Neural crest cell (in vitro differentiated cells): ENCODE data around the gene PSMG4. TPM values are rescaled to one million over a fixed set of nuclear protein-coding genes. Genes with fewer than 3 reads are reported as not detected.

Experiments used
- DNase-seq: peaks from one replicate; pipeline ENCODE4 v3.0.0; 2021; ENCODE audit warnings: low read depth, mixed read lengths, low spot score
- H3K27ac Mint-ChIP-seq: one replicate; pipeline ENCODE4 v1.8.0; 2021; ENCODE audit warnings: mild to moderate bottlenecking, mixed read lengths; ENCODE audit not compliant: unreplicated experiment
- H3K27me3 Mint-ChIP-seq: 2 replicates; pipeline ENCODE4 v1.8.0; 2021; ENCODE audit warnings: low read depth, mild to moderate bottlenecking, mixed read lengths
- H3K36me3 Mint-ChIP-seq: 2 replicates; pipeline ENCODE4 v1.8.0; 2021; ENCODE audit warnings: low read depth, mild to moderate bottlenecking, mixed read lengths
- H3K4me1 Mint-ChIP-seq: 2 replicates; pipeline ENCODE4 v1.8.0; 2021; ENCODE audit warnings: mixed read lengths
- H3K4me3 Mint-ChIP-seq: one replicate; pipeline ENCODE4 v1.8.0; 2021; ENCODE audit warnings: mild to moderate bottlenecking, mixed read lengths
- H3K9me3 Mint-ChIP-seq: 2 replicates; pipeline ENCODE4 v1.8.0; 2021; ENCODE audit warnings: mixed read lengths
- long read RNA-seq: library from polyadenylated mRNA; unstranded; transcript quantifications from one replicate; pipeline ENCODE4 v2.0.0, GENCODE V29; 2020
- total RNA-seq: library from RNA; stranded (reverse); gene quantifications from 2 replicates; pipeline ENCODE4 v1.2.1, GENCODE V29; 2021
- TF ChIP-seq, protein P1 (sequence below): fragments of 200-600 bp; sonication (generic); conservative IDR thresholded peaks from 2 replicates; pipeline ENCODE4 v1.5.0; 2021; ENCODE audit warnings: antibody characterized with exemption, mild to moderate bottlenecking

The PSMG4 gene, protein sequence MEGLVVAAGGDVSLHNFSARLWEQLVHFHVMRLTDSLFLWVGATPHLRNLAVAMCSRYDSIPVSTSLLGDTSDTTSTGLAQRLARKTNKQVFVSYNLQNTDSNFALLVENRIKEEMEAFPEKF
- 26.3 and 27.9 TPM in 2 replicates for total RNA-seq
- long read RNA-seq, partial matches to known transcripts = 0 of 11 reads
- long read RNA-seq, other reads (novel, unspliced or antisense) = 9 of 11 reads

- DNase-seq = peak; percentile 99
- TF ChIP-seq, protein P1, sequence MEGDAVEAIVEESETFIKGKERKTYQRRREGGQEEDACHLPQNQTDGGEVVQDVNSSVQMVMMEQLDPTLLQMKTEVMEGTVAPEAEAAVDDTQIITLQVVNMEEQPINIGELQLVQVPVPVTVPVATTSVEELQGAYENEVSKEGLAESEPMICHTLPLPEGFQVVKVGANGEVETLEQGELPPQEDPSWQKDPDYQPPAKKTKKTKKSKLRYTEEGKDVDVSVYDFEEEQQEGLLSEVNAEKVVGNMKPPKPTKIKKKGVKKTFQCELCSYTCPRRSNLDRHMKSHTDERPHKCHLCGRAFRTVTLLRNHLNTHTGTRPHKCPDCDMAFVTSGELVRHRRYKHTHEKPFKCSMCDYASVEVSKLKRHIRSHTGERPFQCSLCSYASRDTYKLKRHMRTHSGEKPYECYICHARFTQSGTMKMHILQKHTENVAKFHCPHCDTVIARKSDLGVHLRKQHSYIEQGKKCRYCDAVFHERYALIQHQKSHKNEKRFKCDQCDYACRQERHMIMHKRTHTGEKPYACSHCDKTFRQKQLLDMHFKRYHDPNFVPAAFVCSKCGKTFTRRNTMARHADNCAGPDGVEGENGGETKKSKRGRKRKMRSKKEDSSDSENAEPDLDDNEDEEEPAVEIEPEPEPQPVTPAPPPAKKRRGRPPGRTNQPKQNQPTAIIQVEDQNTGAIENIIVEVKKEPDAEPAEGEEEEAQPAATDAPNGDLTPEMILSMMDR = peak; percentile 19
- peak within 1 kb of the TSS; percentile 94 for H3K4me3 Mint-ChIP-seq
- peaks cover 14% of the 10 kb centered on the region for H3K36me3 Mint-ChIP-seq
- H3K27me3 Mint-ChIP-seq = peaks cover 3% of the 10 kb centered on the region
- peak within 1 kb of the TSS; percentile 95 for H3K27ac Mint-ChIP-seq
- H3K9me3 Mint-ChIP-seq = peaks cover 3% of the 10 kb centered on the region
- H3K4me1 Mint-ChIP-seq = peaks cover 35% of the 10 kb centered on the region
Observed at GRCh38 chr6:3258720-3259490, at the start of gene PSMG4. Gene PSMG4, plus strand, starts transcription at chr6:3258947. Its CDS starts 76 bp downstream, at chr6:3259023.

DNA sequence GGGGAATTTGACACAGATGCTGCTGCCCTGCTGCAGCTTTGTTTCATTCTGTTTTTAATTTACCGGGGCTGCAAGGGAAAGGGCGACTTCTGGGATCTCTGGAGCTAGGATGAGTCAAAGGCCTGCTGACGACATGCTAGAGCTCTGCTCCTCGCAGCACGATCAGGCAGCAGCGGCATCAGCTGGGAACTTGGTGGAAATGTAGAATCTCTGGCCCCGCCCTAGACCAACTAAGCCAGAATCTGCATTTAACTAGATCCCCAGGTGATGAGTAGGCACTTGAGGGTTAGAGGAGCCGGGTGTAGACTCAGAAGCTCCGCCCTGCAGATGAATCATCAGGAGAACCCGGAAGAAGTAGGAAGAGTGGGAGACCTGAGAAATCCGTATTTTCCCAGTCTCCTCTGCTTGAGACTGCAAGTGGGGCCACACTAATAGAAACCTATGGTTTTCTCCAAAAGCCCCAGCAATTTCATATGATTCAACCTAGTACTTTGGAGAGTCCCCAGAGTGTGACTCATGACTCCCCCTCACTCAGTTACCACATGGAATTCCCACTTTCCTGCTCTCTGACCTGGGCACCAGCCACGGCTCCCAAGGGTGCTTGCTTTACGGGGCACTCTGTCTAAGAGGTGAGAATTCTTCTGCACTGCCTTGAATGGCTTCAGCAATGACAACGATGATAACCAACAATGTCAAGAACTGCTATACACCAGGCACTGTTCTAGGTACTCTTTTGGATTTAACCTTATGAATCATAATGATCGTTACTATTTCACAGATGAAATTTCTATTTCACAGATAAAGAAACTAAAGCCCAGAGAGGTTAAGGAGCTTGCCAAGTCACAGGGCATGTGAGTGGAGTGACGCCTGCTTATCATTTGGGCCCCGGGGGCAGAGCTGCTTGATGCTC lies 49.4 kb upstream of the PSMG4 start:
- Mint-ChIP-seq H3K9me3 (peaks cover 6% of the 10 kb centered on the region), H3K4me3 (no peak overlapping the region), H3K4me1 (peaks cover 14% of the 10 kb centered on the region), H3K27me3 (no peaks in the 10 kb centered on the region), H3K36me3 (no peaks in the 10 kb centered on the region), H3K27ac (no peak overlapping the region)
- TF ChIP-seq, protein P1 = no peak
- DNase-seq = no peak

DNA sequence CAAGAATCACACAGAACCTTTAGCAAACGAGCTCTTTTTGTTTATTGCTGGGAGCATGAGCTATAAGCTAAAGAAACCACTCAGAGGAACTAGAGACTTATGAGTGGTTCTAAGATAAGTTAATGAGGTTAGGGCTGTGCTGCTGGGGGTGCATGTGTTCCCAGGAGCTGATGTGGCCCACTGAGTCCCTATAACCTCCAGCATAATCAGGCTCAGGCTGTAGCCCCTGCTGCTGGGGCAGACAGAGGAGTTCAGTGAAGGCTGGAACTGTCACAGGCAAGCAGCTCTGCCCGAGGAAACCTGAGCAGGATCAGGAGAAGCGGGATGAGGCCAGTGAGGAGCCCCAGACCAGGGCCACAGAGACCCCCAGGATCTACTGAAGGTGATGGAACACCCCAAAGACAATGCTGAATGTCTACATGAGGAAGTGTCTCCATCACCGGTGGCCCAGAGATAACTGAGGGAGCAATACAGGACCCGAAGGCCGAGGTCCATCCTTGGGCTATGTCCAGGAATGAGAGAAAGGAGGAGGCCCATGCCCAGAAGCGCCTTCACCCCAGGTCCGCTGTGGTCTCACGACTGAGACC lies 48.6 kb upstream of the PSMG4 start:
- DNase-seq = no peak
- TF ChIP-seq, protein P1 = no peak
- Mint-ChIP-seq H3K36me3 (no peaks in the 10 kb centered on the region), H3K4me1 (peaks cover 14% of the 10 kb centered on the region), H3K4me3 (no peak overlapping the region), H3K9me3 (peaks cover 6% of the 10 kb centered on the region), H3K27ac (no peak overlapping the region), H3K27me3 (no peaks in the 10 kb centered on the region)

DNA sequence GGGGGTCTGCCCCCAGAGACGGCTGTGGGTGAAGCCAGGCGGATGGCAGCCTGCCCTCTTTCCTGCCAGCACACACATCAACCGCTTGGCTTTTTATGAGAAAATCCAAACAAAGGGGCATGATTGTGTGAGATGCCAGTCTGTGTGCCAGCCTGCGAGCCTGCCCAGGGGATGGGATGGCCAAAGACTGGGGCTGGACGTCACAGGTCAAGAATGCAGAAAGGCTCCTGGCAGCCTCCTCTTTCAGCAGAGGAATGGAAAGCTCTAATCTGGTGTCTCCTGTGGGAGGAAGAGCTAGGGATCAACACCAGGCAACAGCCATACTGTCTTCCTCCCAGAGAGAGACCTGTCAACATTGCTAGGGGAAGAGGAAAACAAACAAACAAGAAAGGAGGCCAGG lies 47.1 kb upstream of the PSMG4 start:
- no peak for DNase-seq
- no peak overlapping the region for H3K27ac Mint-ChIP-seq
- H3K4me1 Mint-ChIP-seq = peaks cover 14% of the 10 kb centered on the region
- H3K9me3 Mint-ChIP-seq = no peaks in the 10 kb centered on the region
- TF ChIP-seq, protein P1 = no peak
- no peaks in the 10 kb centered on the region for H3K36me3 Mint-ChIP-seq
- no peak overlapping the region for H3K4me3 Mint-ChIP-seq
- H3K27me3 Mint-ChIP-seq = no peaks in the 10 kb centered on the region

DNA sequence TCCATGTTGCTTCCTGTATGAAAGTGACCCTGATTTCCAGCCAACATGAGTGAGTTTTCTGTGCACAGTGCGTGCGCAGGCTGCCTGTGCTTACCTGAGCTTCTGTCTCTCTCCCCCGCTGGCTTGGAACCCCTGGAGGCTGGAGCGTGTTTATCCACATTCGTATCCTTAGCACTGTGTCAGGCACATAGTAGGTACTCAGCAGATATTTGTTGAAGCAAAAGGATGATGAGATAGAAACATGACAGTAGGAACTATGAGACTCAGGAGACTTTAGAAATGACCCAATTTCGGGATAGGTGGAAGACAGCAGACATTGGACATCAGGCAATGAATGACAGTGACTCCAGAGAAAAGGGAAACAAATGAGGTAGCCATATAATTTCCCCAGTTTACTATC lies 46.5 kb upstream of the PSMG4 start:
- H3K4me3 Mint-ChIP-seq = no peak overlapping the region
- TF ChIP-seq, protein P1 = no peak

More for the DNA sequence above, 46.5 kb upstream of the PSMG4 start:
- no peak overlapping the region for H3K27ac Mint-ChIP-seq
- no peaks in the 10 kb centered on the region for H3K36me3 Mint-ChIP-seq
- DNase-seq = no peak
- peaks cover 14% of the 10 kb centered on the region for H3K4me1 Mint-ChIP-seq
- no peaks in the 10 kb centered on the region for H3K27me3 Mint-ChIP-seq
- no peaks in the 10 kb centered on the region for H3K9me3 Mint-ChIP-seq
